MM.1S (cell line): ENCODE results near the gene PBXIP1.

Experiments used
- EZH2phosphoT487 ChIP-seq: fragments of 300-600 bp; sonication (generic); IDR thresholded peaks from 2 replicates; pipeline ENCODE4 v1.6.1; 2018; ENCODE audit warnings: antibody characterized with exemption, low read length
- TF ChIP-seq, protein P1 (sequence below): fragments of 300-600 bp; sonication (generic); IDR thresholded peaks from 2 replicates; pipeline ENCODE4 v1.5.1; 2016; ENCODE audit warnings: antibody characterized with exemption, low read length, mixed read lengths

DNA sequence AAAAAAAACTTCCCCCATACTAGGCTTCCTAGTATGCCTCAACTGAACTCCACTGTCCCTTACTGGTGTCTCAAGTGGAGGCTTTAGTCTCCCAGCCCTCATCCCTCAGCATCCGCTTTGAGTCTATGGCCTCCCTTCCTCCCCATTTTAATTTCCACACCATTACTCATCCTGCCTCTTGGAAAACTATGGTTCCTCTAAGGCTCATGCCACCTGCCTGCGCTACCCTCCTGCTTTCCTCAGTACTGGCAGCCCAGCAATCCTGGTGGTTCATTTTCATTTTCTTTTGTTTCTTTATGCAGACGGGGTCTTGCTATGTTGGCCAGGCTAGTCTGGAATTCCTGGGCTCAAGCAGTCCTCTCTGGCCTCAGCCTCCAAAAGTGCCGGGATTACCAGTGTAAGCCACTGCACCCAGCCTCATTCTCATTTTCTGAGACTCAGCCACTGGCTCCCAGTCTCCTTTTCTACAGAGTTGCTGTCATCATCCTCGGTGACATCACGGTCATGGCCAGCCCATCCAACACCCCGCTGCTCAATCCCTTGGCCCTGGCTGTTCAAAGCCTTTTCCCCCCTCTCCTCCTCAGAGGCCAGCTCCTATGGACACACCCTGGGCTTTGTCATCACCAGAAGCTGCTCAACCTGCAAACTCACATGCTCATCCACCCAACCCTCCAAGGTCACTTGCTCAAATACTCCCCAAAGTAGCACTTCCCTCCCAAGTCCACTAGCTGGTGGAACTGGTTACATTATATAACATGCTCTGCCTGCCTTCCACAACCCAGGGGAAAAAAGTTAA is 17.1 kb downstream of the PBXIP1 start:
- TF ChIP-seq, protein P1, sequence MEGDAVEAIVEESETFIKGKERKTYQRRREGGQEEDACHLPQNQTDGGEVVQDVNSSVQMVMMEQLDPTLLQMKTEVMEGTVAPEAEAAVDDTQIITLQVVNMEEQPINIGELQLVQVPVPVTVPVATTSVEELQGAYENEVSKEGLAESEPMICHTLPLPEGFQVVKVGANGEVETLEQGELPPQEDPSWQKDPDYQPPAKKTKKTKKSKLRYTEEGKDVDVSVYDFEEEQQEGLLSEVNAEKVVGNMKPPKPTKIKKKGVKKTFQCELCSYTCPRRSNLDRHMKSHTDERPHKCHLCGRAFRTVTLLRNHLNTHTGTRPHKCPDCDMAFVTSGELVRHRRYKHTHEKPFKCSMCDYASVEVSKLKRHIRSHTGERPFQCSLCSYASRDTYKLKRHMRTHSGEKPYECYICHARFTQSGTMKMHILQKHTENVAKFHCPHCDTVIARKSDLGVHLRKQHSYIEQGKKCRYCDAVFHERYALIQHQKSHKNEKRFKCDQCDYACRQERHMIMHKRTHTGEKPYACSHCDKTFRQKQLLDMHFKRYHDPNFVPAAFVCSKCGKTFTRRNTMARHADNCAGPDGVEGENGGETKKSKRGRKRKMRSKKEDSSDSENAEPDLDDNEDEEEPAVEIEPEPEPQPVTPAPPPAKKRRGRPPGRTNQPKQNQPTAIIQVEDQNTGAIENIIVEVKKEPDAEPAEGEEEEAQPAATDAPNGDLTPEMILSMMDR = no peak
- no peak for TF ChIP-seq EZH2phosphoT487
